Uterus (tissue), 4 donors: ENCODE data around the gene SLC22A23. TPM values are rescaled to one million over a fixed set of nuclear protein-coding genes. Genes with fewer than 3 reads are reported as not detected.

Experiments
- DNase-seq, 2 donors: peaks; one replicate each; pipeline ENCODE4 v3.0.0-alpha.2; 2019 to 2020
- H3K27ac ChIP-seq, 2 donors: fragments of 200-600 bp; sonication (generic); 1 replicate in 1 of 2; 2 replicates in 1 of 2; pipeline ENCODE4 v1.5.1; 2016 to 2018
- H3K27me3 ChIP-seq, 2 donors: fragments of 200-600 bp; sonication (generic); one replicate each; pipeline ENCODE4 v1.5.1; 2018 to 2019; ENCODE audit warnings: control low read depth in 1 of 2
- H3K36me3 ChIP-seq, 2 donors: fragments of 200-600 bp; sonication (generic); one replicate each; pipeline ENCODE4 v1.5.1; 2019; ENCODE audit warnings: control low read depth in 1 of 2
- H3K4me1 ChIP-seq, 2 donors: fragments of 200-600 bp; sonication (generic); one replicate each; pipeline ENCODE4 v1.5.1; 2018 to 2019; ENCODE audit warnings: control low read depth in 1 of 2
- H3K4me3 ChIP-seq, 2 donors: fragments of 200-600 bp; sonication (generic); 1 replicate in 1 of 2; 2 replicates in 1 of 2; pipeline ENCODE4 v1.5.1; 2018 to 2019; ENCODE audit warnings: mild to moderate bottlenecking in 1 of 2
- H3K9me3 ChIP-seq, 2 donors: fragments of 200-600 bp; sonication (generic); one replicate each; pipeline ENCODE4 v1.5.1; 2019; ENCODE audit warnings: control low read depth in 1 of 2
- POLR2A ChIP-seq, 2 donors: fragments of 450-650 bp; IDR thresholded peaks; one replicate each; pipeline ENCODE4 v1.6.1; 2016; ENCODE audit warnings: antibody characterized with exemption in 2 of 2, mild to moderate bottlenecking in 1 of 2, moderate library complexity in 1 of 2
- intact Hi-C: fragments of 100-400 bp; cut with DNase I; formaldehyde crosslinking; loops from one replicate; pipeline ENCODE4 v1.15.1; 2023; ENCODE audit warnings: low total_unique reads
- total RNA-seq, 4 donors: library from RNA; depleted of rRNA in 3 of 4; stranded (reverse); fragments of >200 nt in 3 of 4; gene quantifications; one replicate each; pipeline versions ENCODE4 v1.1.0 to v1.2.4, GENCODE V29; 2014 to 2023
- TF ChIP-seq, protein P1 (sequence below), 4 experiments: fragments of 200-600 bp in 2 of 4; fragments of 450-650 bp in 2 of 4; sonication (generic) in 2 of 4; IDR thresholded peaks; one replicate each; pipeline ENCODE4 v1.5.1; 2016 to 2019; ENCODE audit warnings: antibody characterized with exemption in 4 of 4, mild to moderate bottlenecking in 2 of 4, moderate library complexity in 1 of 4
- donor health status: DM: yes; HTN: yes; CAD: no.

SLC22A23 gene
- total RNA-seq, 4 donors from 2014 or later, result 5.4 to 27.6 (median 9.7) TPM

DNA sequence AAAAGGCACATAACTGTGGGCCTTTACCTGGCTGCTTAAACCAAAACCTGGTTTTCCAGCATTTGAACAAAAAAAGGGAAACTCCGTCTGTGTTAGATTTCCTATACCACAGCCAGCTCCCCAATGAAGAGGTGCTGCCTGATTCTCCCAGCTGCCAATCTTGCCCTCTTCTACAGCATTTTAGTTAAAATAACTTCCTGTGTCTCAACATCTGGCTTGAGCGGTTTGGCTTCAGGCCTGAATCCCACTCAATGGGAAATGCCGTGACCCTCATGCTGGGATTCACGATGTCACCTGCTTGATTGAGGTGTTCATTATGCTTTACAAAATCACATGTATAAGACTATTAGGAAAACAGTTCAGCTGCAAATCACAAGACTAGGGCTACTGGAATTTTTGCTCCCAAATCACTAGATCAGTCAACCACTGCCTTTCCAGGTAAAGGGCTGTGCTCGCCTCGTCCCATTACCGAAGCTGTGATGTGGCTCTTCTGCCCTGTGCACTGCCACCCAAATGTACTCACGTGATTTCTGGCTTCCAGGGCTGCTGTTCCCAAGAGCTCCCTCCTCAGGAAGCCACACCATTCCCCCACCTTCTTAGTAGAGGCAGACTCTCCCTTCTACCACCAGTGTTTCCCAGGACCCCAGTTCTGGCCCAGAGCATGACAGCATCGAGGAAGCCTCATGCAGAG is 103.5 kb downstream of the SLC22A23 start:
- H3K27me3 ChIP-seq, result no peaks in the 10 kb centered on the region
- H3K4me1 ChIP-seq, result peaks cover 16 to 17% of the 10 kb centered on the region in 2 donors
- H3K27ac ChIP-seq, result peak overlapping the region; percentile 96 to 99

DNA sequence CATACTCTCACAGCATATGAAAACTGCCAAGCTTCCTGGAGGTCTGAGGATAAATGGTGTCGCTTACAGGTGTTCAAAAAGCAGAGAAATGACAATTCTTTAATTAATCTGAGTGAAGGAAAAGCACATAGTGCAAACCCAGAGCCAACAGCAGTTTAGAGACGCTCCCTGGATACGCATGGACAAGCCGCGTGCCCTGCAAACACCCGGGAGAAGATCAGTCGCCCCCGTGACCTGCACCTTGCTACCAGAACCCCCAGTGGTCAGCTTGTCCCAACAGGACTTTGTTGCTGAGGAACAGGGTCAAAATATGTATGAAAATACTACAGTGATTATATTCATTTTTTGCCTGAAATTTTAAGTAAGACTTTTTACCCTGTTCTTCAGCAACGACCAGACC is 104.2 kb downstream of the SLC22A23 start:
- Histone ChIP-seq H3K27me3 (no peaks in the 10 kb centered on the region), H3K9me3 (no peaks in the 10 kb centered on the region), H3K4me1 (peaks cover 16 to 17% of the 10 kb centered on the region in 2 donors), H3K4me3 (no peak overlapping the region), H3K27ac (peak overlapping the region in 1 of 2 donors; percentile 96), H3K36me3 (no peaks in the 10 kb centered on the region)
- TF ChIP-seq, protein P1, sequence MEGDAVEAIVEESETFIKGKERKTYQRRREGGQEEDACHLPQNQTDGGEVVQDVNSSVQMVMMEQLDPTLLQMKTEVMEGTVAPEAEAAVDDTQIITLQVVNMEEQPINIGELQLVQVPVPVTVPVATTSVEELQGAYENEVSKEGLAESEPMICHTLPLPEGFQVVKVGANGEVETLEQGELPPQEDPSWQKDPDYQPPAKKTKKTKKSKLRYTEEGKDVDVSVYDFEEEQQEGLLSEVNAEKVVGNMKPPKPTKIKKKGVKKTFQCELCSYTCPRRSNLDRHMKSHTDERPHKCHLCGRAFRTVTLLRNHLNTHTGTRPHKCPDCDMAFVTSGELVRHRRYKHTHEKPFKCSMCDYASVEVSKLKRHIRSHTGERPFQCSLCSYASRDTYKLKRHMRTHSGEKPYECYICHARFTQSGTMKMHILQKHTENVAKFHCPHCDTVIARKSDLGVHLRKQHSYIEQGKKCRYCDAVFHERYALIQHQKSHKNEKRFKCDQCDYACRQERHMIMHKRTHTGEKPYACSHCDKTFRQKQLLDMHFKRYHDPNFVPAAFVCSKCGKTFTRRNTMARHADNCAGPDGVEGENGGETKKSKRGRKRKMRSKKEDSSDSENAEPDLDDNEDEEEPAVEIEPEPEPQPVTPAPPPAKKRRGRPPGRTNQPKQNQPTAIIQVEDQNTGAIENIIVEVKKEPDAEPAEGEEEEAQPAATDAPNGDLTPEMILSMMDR (IDR thresholded peaks at IDR 0.05), result no peak
- no peak for TF ChIP-seq POLR2A (IDR thresholded peaks at IDR 0.05)
- intact Hi-C loops, result no loop called here
- no peak for DNase-seq

More for the DNA sequence above, 103.5 kb downstream of the SLC22A23 start:
- Histone ChIP-seq H3K9me3 (no peaks in the 10 kb centered on the region), H3K36me3 (no peaks in the 10 kb centered on the region), H3K4me3 (no peak overlapping the region)
- DNase-seq, result no peak
- TF ChIP-seq, protein P1 (IDR thresholded peaks at IDR 0.05), result no peak
- no peak for TF ChIP-seq POLR2A (IDR thresholded peaks at IDR 0.05)
- intact Hi-C loops, result no loop called here

DNA sequence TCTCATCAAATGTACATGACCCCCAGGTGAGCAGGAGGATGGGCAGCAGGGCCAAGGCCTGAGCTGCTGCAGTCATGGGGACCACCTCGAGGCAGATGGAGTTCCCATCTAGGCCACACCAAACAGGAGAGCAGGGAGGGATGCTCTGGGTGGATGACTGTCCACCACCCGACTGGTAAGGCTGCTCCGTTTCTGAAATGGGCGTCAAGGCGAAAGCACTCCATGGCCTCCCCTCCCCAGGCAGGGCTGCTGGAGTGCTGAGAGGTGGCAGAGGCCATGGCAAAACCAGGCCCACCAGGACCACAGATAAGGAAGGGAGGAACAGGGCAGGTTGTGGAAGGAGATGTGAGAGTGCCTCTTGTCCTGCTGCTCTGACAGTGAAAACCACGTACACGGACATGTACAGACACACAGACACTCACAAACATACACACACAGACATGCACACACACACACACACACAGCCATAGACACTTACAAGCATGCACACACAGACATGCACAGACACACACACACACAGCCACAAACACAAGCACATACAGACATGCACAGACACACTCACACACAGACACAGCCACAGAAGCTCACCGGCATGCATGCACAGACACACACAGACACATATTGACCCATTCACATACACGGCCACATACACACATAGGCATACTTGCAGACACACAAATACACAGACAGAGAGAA is 104.9 kb downstream of the SLC22A23 start:
- H3K27ac ChIP-seq, result peak overlapping the region; percentile 63 to 96
- no peaks in the 10 kb centered on the region for H3K9me3 ChIP-seq
- H3K4me1 ChIP-seq, result peaks cover 16 to 17% of the 10 kb centered on the region in 2 donors
- no peak for DNase-seq
- H3K27me3 ChIP-seq, result no peaks in the 10 kb centered on the region
- intact Hi-C loops, result no loop called here
- no peak overlapping the region for H3K4me3 ChIP-seq
- no peaks in the 10 kb centered on the region for H3K36me3 ChIP-seq
- no peak for TF ChIP-seq POLR2A (IDR thresholded peaks at IDR 0.05)
- TF ChIP-seq, protein P1 (IDR thresholded peaks at IDR 0.05), result no peak

DNA sequence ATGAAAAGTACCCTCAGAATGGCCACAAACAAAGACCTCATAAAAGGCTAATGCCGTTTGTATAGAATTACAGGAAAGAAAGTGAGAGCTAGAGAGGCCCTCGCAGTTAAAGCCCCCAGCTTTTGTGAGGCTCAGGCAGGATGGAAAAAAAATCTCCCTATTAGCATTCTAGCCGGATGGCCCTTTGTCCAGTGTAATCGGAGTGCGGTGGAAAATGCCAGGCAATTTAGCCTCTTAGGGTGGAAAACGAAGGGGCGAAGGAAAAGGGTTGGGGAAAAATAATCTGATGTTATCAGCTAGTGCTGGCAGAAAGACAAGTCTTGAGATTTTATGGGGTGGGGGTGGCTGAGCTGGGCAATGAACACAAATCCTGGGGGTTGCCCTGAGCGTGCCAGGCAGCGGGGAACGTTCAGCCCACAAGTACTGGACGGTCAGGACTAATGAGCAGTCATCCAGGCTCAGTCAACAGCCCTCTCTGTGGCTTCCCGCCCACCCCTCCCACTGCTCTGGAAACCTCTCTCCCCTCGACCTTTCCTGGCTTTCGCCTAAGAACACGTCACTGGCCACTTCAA is 105.7 kb downstream of the SLC22A23 start:
- Histone ChIP-seq H3K27ac (peak overlapping the region; percentile 61 to 63), H3K27me3 (no peaks in the 10 kb centered on the region), H3K36me3 (no peaks in the 10 kb centered on the region), H3K4me3 (no peak overlapping the region), H3K4me1 (peaks cover 10 to 14% of the 10 kb centered on the region in 2 donors), H3K9me3 (no peaks in the 10 kb centered on the region)
- TF ChIP-seq, protein P1 (IDR thresholded peaks at IDR 0.05), result no peak
- TF ChIP-seq POLR2A (IDR thresholded peaks at IDR 0.05), result no peak
- intact Hi-C loops, result no loop called here
- peak in 1 of 2 donors; percentile 34 for DNase-seq
